GM19035 (cell line): ENCODE results near the gene CFAP57.

Experiments
- ATAC-seq: cut with Tn5 transposase; IDR thresholded peaks from one replicate; pipeline ENCODE4 v1.9.1; 2021; ENCODE audit not compliant: unreplicated experiment

Gene CFAP57

DNA sequence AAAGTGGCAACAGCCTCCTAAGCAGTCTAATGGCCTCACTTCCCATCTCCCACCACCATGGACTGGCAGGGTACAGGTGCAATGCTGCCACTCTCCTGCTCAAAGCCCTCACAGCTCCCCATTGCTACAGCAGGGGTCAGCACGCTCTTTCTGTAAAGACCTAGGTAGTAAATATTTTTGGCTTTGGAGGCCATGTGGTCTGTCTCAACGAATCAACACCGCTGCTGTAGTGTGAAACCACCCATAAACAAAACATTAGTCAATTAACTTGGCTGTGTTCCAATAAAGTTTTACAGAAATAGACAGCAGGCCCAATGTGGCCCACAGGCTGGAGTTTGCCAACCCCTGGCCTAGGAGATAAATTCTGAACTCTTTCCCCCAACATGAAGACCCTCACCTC, 53.0 kb downstream of the CFAP57 start:
- no peak for ATAC-seq

DNA sequence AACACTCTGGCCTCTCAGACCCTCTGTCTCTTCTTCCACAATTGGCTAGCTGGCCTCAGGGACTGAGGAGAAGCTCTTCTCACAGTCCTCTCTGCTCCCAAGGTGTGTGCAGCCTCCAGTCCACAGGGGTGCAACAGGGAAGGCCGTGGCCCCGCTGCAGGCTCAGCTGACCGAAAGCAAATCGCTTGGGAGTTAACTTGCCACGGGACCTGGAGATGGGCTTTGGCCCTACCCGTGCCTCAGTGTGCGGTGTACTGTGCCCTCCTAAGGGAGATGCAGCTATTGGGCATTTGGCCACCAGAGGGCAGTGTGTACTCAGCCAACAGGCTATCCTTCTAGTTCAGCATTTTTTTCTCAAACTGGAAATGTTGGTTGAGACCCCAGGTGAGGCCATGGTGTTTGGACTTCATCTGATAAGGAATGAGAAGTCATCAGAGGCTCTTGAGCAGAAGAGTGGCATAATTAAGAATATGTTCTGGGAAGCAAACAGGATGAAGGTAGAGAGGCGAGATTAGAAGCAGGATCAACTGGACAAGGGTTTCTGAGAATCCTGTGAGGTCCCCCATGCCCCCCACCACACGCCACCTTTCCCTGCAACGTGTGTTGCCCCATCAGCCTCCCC, 55.1 kb downstream of the CFAP57 start:
- no peak for ATAC-seq

DNA sequence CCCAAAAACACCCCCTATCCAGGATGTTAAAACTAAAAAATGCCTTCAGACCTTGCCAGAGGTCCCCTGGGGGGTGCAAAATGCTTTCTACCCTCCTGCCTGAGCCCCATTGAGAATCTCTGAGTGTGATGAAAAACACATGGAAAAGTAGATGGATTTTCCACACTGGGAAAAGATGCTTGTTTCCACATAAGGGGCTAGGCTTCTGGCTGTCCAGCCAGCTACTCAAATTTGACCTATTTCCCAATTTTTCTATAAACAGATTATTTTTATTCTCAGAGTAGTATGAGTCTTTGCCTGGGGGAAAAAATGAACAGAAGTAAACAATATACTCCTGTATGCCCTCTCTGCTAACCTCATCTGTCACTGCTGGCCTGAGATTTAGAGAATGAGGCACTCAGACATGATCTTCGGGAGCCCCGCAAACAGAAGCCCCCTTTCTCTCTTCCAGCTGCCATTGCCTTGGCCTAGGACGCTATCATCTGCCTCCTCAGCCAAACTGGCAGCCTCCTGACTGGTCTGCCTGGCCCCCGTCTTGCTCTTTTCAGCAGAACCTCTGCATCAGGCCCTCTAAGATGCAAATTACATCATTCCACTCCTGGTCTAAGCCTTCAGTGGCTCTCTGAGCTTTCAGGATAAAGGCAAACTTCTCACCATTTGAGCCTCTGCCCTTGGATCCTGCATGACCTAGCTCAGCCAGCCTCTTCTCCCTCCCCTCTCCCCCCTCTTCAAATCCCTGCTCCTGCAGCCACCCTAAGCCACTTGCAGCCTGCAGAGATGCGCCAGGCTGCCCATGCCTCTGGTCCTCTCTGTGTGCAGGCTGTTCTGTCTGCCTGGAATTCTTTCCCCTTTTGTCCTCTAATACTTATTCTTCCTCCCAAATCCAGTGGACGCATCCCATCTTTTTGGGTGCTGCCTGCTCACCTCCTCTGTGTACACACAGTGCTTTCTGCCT, 58.0 kb downstream of the CFAP57 start:
- no peak for ATAC-seq

DNA sequence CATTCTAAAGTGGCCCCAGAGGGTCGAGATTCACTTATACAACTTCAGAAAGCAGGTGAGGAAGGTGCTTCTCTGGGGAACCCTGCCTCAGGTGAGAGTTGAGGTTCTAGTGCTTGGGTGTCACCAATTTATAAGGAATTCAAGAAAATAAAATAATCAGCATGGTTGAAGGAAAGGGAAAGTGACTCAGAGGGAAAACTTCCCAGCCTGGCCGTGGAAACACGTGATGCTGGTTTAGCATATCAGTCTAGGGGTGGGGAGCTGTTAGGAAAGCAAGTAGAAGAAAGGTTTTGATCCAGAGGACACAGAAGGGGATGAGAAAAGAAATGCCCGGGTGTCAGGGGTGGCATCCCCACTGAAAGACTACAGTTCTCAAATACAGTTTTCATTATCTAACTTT, 59.9 kb downstream of the CFAP57 start:
- ATAC-seq, result no peak

DNA sequence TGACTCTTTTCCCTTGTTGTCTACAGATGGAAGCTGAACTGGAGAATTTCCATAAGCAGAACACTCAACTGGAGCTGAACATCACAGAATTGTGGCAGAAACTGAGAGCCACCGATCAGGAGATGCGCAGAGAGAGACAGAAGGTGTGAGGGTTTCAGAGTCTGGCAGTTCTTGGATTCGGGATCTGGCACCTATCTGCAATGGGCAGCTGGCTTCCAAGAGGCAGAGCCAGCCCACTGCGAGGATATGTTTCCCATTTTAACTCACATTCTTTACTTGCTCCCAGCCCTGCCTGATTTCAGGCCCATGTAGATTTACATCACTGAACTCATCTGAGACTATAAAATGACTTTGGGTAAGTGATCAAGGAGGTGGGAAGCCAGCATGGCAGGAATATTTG, 60.4 kb downstream of the CFAP57 start:
- ATAC-seq, result no peak

DNA sequence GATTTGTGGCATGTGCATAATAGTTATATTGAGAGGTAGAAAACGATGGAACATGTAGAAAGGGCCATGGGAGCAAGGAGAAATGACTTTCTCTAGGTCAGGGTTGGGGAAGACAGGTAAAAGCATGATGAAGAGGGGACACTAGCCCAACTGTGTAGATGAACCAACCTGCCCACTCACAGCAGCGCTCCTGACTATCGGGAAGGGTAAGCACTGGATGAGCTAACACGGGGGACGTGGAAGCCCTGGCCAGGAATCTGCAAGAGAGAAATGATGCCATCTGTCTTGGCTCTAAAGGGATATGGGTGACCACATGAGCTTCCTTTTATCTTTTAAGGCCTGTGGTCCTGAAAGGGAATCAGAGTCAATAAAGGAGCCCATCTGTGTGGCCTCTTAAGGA, 61.5 kb downstream of the CFAP57 start:
- no peak for ATAC-seq

DNA sequence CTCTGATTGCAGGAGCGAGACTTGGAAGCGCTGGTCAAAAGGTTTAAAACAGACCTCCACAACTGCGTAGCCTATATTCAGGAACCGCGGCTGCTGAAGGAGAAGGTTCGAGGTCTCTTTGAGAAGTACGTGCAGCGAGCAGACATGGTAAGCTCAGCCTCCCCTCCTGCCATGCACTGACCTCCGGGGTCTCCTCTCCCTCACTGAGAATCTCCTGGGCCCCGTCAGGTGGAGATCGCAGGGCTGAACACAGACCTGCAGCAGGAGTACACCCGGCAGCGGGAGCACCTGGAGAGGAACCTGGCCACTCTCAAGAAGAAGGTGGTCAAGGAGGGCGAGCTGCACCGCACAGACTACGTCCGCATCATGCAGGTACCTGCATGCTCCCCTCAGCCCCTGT, 62.1 kb downstream of the CFAP57 start:
- ATAC-seq, result no peak

DNA sequence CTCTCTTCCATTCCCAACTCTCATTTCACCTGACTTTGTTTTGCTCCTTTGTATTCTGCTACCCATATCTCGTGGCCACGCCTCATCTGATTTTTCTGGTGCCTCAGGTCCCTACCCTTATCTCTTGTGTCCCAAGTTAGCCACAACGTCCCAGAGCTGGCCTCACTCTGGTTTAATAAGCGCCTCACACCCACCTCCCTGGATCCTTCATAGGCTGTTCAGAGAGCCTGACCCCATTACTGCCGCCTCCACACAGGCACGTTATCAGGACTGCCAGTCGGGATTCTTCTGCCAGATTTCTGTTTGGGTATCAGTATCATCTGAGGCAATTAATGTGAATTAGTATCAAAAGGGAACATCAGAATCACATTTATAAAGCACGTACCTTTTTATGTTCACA, 62.9 kb downstream of the CFAP57 start:
- ATAC-seq, result no peak

DNA sequence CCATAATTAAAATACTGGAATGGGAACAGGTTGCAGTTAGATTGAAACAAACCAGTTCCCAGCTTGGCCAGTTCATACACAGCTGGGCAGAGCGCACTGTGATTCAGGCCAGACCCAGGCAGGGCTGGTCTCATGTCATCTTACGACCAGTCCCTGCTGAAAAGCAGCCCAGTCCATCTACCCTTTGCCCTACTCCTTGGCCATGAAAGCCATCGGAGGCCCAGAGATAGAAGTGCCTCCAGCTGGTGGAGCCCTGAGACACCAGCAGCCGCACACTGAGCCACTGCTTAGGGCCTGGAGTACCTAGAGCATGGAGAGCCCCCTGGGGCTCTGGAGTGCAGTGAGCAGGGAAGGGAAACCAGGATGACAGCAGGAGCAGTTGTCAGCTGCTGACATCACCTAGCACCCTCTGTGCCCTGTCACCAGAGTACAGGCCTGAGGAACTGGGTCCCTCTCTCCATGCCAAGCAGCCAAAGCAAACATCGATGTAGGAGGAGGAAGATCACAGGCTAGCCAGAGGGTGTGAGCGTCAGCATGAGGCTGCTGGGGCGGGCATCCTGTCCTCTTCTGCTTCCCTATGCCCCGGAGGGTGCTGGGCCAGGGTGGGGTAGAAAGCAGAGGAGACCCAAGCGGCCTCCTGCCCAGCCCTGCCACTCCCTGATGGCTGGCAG, 63.5 kb downstream of the CFAP57 start:
- no peak for ATAC-seq

DNA sequence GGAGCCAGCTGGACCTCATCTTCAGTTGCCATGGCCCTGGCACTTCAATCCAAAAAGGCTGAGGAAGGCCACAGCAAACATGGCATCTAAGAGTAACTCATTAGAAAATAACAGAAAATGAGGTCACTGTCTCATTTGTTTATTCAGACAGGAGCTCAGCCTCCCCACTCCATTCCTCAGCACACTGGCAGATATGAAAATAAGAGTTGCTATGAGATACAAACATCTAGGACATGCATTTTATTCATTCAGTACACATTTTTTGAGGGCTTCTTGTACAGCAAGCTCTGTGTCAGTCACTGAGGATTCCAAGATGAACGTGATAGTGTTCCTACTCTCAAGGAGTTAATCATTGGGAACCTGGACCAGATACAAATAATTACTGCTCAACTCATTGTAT, 65.0 kb downstream of the CFAP57 start:
- no peak for ATAC-seq

DNA sequence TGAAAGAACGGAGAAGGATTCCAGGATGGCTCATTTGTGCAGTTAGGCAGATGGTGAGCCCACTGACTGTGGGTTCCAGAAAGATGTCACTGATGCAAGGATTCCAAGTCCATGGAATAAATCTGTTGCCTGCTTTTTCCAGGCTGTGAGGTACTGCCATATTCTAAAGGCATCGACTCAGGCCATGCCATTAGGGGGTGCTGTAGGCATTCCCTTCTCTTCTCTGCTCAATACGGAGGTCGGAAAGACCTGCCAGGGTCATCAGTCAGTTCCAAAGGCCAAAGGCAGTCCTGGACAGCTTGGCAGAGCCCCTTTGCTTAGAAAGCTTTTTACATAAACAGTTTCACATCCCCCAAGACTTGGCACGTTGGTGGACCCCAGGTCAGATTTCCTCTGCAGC, 66.0 kb downstream of the CFAP57 start:
- ATAC-seq, result no peak

DNA sequence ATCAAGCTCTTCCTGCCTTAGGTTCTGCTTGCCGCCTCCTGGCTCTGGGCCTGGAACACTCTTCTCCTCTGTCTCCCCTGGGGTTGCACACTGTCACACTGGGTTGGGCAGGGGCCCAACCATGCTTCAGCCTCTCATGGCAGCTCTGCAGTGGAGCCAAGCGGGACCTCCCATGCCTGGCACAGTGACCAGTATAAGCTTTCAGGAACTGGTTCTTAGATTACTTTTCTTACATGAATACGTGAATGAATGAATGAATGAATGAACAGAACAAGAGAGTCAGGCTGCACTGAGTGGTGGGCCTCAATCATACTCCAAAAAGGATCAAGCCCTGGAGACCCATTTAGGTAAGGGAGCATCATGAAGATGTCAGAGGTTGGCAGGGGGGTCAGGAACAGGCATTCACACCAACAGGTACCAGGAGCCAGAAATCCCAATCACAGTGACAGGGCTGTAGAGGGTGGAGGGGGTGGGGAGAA, 66.9 kb downstream of the CFAP57 start:
- ATAC-seq, result peak; percentile 43

DNA sequence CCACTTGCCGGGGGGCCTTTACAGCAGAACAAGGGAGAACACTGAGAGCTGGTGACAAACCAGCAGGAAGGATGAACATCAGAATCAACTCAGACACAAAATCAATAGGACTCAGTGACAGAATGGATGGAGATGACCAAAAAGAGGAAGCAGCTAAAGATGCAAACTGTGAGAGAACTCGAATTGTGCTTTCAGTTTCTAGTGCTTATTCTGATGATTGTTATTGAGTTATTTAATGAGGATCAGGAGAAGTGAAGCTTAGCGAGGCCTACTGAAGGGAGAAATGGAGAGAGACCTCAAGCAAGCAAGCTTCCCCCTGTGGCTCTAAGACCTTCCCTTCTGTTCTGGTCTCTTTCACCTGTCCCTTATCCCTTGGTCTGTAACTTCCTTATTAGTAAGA, 67.4 kb downstream of the CFAP57 start:
- ATAC-seq, result peak; percentile 72

DNA sequence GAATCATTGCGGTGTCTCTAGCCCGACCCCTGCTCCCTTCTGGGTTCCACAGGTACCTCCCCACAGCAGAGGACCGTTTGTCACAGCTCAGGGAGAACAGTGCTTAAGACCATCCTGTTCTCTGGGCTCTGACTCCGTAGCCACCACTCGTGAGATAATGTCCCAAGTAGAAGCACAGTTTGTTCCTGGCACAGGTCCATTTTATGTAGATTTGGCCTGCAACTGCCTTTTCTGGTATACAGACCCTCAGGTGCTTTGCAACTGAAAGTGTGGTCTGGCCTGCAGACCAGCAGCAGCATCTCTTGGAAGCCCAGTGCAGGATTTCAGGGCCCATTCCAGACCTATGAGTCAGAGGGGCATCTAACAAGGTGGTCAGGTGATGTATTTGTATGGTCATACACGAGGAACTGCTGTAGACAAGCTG, 69.3 kb downstream of the CFAP57 start:
- no peak for ATAC-seq

DNA sequence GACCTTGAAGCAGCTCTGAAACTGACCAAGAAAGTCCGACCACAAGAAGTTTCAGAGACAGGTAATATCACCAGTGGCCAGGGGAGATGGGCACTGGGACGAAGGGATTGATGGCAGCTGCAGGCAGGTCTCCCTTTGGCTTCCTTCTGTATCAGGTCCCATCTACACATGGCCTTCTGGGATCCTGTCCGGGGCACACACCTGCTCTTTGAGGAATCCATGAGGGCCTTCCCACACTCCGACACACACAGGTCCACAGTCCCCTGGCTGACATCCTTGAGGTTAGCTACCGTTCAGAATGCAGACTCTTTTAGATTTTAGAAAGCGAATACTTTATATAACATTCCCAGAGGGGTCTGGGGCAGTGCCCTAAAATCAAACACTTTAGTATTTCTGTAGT, 71.2 kb downstream of the CFAP57 start:
- no peak for ATAC-seq

DNA sequence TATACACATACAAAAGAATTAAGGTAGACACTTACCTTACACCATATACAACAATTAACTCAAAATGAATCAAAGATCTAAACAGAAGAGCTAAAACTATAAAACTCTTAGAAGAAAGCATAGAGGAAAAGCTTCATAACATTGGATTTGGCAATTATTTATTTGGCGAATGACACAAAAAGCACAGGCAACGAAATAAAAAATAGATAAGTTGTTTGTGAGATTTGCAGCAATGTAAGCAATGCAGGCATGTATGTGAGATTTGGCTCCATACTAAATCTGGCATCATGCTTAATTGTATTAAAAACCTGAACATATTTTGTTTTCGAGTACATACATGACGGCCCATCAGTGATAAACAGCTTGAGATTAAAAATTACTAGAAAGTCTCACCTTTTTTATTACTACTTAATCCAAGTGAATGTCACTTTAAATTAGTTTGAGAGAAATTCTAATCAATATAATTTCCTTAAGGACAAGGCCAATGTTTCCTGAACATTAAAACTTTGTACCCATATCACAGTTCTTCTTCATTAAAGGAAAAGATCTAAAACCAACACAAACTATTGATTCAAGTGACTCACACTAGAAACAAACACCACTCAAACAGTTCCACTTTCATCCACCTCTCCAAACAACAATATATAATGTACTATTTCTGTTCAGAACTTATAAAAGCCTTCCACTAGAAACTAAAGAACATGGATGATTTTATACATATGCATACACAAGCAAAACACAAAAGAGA, 74.5 kb downstream of the CFAP57 start:
- ATAC-seq, result no peak

DNA sequence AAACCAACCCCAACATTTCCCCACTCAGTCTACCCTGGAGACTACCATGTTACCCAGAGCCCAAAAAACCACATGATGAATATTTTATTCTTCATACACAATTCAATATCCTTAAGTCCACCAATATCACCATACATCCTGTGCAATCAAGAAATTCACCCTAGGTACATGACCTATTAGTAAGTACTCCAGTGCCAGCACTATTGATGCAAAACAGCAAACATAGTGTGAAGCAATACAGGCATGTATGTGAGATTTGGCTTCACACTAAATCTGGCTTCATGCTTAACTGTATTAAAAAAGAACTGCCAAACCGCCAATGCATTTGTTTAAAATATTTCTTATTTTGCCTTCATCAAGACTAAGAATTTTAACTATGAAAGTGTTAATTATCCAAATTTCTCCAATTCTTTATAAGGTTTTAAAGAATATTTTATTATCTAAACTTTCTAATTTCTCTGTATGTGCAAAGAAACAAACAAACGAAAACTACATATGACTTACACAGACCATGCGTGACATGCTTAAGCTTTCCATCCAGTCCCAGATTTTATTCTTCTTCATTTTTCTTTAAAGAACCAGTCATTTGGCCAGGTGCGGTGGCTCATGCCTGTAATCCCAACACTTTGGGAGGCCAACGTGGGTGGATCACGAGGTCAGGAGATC, 75.3 kb downstream of the CFAP57 start:
- no peak for ATAC-seq

DNA sequence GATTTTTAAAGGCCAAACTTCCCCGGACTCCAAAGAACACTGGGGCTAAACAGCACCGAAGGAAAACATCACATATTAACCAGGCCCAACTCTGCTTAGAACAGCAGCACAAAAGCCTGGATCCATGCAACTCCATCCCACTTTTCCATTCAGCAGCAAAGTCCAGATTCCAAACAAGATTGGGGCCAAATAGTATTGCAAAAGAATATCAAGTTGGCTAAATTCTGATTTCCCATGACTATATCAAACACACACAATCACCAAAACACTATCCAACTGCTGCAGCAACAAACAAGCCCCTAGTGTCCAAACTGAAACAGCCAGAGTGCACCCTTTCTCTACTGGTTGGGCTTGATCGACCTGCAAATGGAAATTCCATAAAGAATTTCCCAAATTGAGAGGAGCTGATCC, 78.2 kb downstream of the CFAP57 start:
- no peak for ATAC-seq

DNA sequence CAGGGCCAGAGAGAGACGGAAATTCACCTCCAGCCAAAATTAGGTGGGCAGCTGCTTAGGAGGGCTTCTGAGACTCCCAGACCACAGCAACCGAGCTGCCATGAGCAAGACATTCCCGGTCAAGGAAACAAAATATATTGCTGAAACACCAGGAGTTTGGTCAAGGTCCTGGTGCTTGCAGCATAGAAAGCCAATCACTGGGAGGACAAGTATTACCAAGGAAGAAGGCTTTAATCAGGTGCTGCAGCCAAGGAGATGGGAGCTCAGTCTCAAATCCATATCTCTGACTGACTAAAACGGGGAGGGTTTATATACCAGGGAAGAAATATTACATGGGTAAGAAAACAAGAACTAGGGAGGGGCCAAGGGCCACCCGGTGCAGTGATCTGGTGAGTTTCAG, 78.9 kb downstream of the CFAP57 start:
- no peak for ATAC-seq

DNA sequence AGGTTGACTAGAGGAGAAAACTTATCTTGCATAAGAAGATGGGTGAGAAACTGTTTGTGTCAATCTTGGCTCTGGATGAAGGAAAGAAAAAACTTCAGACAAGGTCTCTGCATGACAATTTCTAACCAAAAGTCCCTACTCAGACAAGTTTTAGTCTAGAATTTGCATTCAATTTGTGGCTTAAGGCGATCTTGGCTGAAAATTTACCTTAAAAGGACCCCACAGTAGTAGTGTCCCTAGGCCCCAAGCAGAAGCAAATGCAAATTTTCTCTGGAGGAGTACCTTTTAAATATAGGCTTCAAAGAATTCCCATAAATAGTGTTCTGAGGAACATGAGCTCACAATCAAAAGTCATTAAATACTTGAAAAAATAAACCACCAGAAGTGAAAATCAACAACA, 80.1 kb downstream of the CFAP57 start:
- no peak for ATAC-seq

DNA sequence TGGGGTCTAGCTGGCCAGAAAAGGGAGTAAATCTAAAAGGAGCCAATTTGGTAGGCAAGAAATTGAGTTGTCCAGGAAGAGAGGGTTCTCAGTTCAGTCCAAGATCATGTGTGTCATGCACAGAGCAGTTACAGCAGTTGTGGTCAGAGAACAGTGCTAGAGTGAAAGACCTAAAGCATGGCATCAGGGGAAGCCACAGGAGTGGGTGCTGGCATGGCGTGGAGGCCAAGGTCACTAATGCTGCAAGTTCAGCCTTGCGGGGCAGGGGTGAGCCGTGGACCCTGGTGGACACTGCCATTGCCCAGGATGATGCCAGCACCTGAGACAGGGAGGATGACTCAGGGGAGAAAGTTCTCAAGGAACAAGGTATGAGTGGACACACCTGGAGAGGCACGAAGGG, 81.0 kb downstream of the CFAP57 start:
- ATAC-seq, result no peak
